ENCODE data around the gene PGGHG. TPM values are rescaled to one million over a fixed set of nuclear protein-coding genes. Genes with fewer than 3 reads are reported as not detected.

The PGGHG gene
- total and polyA plus RNA-seq, 10 of the 15 experiments (the other 5 are each of a cell fraction or from before 2014, with no cell fraction given): 0.10 to 8.3 (median 1.8) TPM

- no peak for FAIRE-seq
- intact Hi-C loops (cut with micrococcal nuclease; ENCODE audit: unreplicated experiment): no loop called here
- WGBS (ENCODE audit: insufficient coverage, insufficient replicate concordance, low lambda C conversion rate, missing lambda C conversion rate): 83% methylated on average over 10 of the region's 10 CpGs
Measured at GRCh38 chr11:251550-251949, 37.4 kb upstream of the PGGHG start.

More at GRCh38 chr11:251550-251949, 37.4 kb upstream of the PGGHG start:
- Histone ChIP-seq H3K27ac (ENCODE audit: control insufficient read depth, insufficient read depth) (no peak overlapping the region), H3K27me3 (replicated peaks in 1 of 2; ENCODE audit: control insufficient read depth in 2 of 2, insufficient read depth in 2 of 2, low read length in 1 of 2) (no peaks in the 10 kb centered on the region), H3K36me3 (ENCODE audit: control insufficient read depth in 2 of 2, insufficient read depth in 2 of 2, low read length in 1 of 2) (peaks cover 17 to 21% of the 10 kb centered on the region in 2 experiments; a peak in 3 of 4 replicates), H3K4me2 (ENCODE audit: control insufficient read depth, insufficient read depth) (no peak overlapping the region), H3K9me3 (replicated peaks; ENCODE audit: control insufficient read depth, insufficient read depth, low read length) (no peaks in the 10 kb centered on the region), H2AFZ (ENCODE audit: control insufficient read depth, low read depth, low read length) (no peak overlapping the region), H3K9ac (ENCODE audit: control insufficient read depth, insufficient read depth, low read length) (no peak overlapping the region), H3K4me1 (ENCODE audit: control insufficient read depth, insufficient read depth, low read length) (no peaks in the 10 kb centered on the region), H3K79me2 (ENCODE audit: control insufficient read depth, insufficient read depth, low read length) (no peaks in the 10 kb centered on the region), H3K4me3 (no peak overlapping the region), H4K20me1 (ENCODE audit: control insufficient read depth, insufficient read depth) (no peaks in the 10 kb centered on the region)
- TF ChIP-seq HCFC1 (IDR thresholded peaks at IDR 0.05; ENCODE audit: low read length): no peak
- peak in 1 of 3 experiments; percentile 7; a peak in 2 of 6 replicates for TF ChIP-seq CTCF (IDR thresholded peaks at IDR 0.05 in 2 of 3, conservative IDR thresholded peaks at IDR 0.05 in 1 of 3; ENCODE audit: control insufficient read depth in 2 of 3, extremely low read depth in 1 of 3, insufficient read depth in 1 of 3, low read depth in 3 of 3, low read length in 3 of 3)
- no peak for TF ChIP-seq STAT3 (IDR thresholded peaks at IDR 0.05; ENCODE audit: low read depth, low read length)
- TF ChIP-seq NFYB (IDR thresholded peaks at IDR 0.05; ENCODE audit: insufficient read depth, low read depth, low read length): no peak
- TF ChIP-seq SPI1 (IDR thresholded peaks at IDR 0.05; ENCODE audit: borderline replicate concordance, insufficient read depth, low read depth, low read length): no peak
- no TSS peak for BruUV-seq (replicated peaks)
- ATAC-seq: no peak
- RAD21 ChIA-PET (ENCODE audit: unreplicated experiment): interaction anchor here (1.2 to 2.0 kb wide), 9 partner anchors 14 to 114 kb away, joined by 3 to 23 read pairs (median 7); partner anchors contain the start of genes BET1L, PSMD13 and RIC8A
- DNase-seq (ENCODE audit: low read depth, low spot score): no peak
- POLR2A ChIA-PET: interaction anchor here (0.7 to 2.0 kb wide), 5 partner anchors 9 to 38 kb away, joined by 3 to 6 read pairs (median 6); partner anchors contain the start of gene PGGHG
- CTCF ChIA-PET: interaction anchor here (0.6 to 3.9 kb wide), 25 partner anchors 8 to 198 kb away, joined by 3 to 45 read pairs (median 8); partner anchors contain the start of genes BET1L, PGGHG and RIC8A
- in situ Hi-C loops (cut with MboI): loop anchor here (5.0 kb wide), 1 partner anchor 106 kb away; no protein-coding TSS in a partner anchor
- SMC1A ChIA-PET (ENCODE audit: uncharacterized antibody, unreplicated experiment): interaction anchor here (0.9 to 5.6 kb wide), 15 partner anchors 10 to 270 kb away, joined by 3 to 38 read pairs (median 5); partner anchors contain the start of genes BET1L, IFITM2 and PSMD13

Measured in GM12878 (cell line).